NCI-H2227 treated with DMSO at 0.1 percent for 48 hours (cell line): ENCODE data around the gene ABHD15.
"Not testable (repeated sequence)": the region's sequence is repeated elsewhere in the genome, so short reads cannot be mapped to it uniquely, and the experiment has no call there.

ENCODE experiments used
- DNase-seq: peaks from one replicate; lab custom pipeline; 2025; lab: John Stamatoyannopoulos, UW

The ABHD15 gene

GRCh38 chr17:29568331-29569244 is 1.8 kb upstream of the ABHD15 start, which contains the start of gene TP53I13:
TP53I13 (plus strand) TSS chr17:29568701; CDS start chr17:29568759, 58 bp downstream.
- DNase-seq, result peak; percentile 74

- DNase-seq, result peak; percentile 31
Measured at GRCh38 chr17:29567554-29568330, 905 bp upstream of the ABHD15 start.

DNA sequence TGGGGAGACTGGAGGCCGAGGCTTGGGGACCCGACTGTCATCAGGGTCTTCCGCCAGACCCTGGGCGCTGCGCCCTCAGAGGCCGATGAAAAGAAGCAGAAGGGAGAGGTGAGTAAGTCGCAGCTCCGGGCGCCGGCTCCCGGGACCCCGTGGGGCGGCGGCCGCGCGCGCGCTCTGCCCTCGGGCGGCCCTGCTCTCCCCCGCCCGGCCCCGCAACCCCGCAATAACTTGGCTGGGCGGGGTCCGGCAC is 392 bp upstream of the ABHD15 start:
- no peak for DNase-seq

GRCh38 chr17:29565643-29566472 is 979 bp downstream of the ABHD15 start:
- peak; percentile 26 for DNase-seq

DNA sequence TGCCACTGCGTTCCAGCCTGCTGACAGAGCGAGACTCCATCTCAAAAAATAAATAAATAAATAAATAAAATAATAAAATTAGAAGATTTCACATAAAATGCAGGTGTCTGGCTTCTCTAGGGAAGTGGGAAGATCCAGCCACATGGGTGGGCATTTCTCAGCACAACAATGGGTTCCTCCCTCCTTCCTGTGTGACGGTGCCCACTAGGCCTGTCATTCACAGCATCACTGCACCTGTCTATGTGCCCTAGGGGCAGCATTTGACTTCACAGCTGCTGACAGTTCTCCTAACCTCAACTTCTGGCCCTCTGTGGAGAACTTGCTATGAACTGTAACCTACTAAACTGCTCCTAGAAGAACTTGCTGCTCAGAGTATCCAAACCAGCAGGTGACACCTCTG is 3.0 kb downstream of the ABHD15 start:
- no peak for DNase-seq

DNA sequence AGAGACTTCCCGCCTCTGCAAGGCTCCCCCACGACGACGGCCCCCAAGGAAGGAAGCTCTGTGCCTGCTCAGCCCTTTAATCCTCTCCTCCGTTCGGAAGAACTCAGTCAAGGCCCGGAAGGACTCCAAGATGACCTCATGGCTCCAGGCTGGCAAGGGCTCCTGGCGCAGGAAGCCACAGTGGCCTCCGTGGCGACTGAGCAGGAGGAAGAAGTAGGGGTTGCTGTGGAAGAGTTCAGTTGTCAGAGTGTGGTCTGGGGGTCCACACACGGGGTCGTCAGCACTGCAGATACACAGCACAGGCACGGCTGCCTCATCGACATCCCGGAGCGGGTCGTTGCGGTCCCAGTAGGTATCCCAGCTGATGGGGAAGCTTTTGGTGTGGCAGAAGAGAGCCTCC is 4.2 kb downstream of the ABHD15 start:
- DNase-seq, result no peak

DNA sequence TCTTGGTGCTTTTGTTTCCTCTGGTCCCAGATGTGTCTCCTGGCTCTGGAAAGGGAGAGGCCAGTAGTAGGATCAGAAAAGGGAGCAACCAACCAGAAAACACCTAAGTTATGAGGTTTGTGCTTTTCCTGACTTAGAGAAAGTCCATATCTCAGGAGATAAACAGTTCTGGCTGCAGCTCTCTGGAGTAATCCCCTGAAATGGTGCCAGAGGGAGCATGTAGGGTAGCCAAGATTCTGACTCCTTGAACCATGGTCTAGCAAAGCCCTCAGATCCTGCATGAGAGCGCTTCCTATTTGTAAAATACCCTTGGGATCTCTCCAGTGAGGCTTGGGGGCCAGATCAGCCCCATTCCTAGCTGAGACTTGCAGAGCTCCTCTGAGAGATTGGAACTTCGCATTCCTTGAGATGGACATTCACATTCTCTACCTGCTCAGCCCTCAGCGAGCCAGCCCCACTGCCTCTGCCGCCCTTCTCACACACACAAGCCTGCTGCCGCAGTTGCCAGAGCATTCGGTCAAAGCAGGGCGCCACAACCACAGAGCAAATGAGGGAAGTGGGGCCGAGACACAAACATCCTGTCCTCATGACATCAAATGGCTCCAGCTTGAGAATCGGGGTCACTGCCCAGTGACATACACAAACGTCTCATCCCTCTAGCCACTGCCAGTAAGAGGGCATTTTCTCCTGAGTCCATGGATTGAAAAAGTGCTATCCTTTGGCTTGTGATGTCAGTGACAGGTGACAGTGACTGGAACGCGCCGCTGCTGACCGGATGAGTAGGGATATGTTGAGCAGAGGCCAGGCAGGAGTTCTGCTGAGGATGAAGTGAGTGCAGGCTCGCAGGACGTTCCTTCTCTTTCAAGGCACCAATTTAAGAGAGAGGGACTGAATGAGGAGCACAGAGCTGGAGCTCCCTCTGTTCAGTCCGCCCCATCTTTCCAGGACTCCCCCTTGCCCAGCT is 5.0 kb downstream of the ABHD15 start:
- DNase-seq, result no peak

GRCh38 chr17:29560316-29560715 is 6.5 kb downstream of the ABHD15 start:
- no peak for DNase-seq

- DNase-seq, result no peak
Measured at GRCh38 chr17:29559640-29560039, 7.2 kb downstream of the ABHD15 start.

DNA sequence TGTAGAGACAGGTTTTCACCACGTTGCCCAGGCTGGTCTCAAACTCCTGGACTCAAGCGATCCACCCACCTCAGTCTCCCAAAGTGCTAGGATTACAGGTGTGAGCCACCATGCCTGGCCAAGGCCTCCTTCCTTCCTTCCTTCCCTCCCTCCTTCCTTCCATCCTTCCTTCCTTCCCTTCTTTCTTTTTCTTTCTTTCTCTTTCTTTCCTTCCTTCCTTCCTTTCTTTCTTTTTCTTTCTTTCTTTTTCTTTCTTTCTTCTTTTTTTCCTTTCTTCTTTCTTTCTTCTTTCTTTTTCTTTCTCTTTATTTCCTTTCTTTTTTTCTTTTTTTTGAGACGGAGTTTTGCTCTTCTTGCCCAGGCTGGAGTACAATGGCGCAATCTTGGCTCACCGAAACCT is 8.7 kb downstream of the ABHD15 start:
- DNase-seq, result not testable (repeated sequence)

- no peak for DNase-seq
Measured at GRCh38 chr17:29557739-29558116, 9.1 kb downstream of the ABHD15 start.

- no peak for DNase-seq
Measured at GRCh38 chr17:29557085-29557738, 9.6 kb downstream of the ABHD15 start.

DNA sequence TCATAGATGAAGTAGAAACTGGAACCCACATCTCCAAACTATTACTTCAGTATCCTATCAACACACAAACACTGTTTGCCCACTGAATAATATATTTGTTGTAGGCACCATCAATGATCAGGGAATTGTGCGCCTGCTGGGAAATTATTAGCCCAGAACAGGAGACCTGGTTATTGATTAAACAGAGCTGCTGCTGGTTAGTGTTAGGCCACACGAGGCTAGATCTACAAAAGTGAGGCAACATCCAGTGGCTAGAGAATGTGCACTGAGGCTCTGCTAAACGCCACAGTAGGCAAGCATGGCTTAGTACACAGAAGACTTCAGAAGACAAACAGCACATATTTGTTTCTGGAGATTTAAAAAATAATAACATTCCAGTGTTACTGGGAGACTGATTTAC is 11.0 kb downstream of the ABHD15 start:
- DNase-seq, result no peak

DNA sequence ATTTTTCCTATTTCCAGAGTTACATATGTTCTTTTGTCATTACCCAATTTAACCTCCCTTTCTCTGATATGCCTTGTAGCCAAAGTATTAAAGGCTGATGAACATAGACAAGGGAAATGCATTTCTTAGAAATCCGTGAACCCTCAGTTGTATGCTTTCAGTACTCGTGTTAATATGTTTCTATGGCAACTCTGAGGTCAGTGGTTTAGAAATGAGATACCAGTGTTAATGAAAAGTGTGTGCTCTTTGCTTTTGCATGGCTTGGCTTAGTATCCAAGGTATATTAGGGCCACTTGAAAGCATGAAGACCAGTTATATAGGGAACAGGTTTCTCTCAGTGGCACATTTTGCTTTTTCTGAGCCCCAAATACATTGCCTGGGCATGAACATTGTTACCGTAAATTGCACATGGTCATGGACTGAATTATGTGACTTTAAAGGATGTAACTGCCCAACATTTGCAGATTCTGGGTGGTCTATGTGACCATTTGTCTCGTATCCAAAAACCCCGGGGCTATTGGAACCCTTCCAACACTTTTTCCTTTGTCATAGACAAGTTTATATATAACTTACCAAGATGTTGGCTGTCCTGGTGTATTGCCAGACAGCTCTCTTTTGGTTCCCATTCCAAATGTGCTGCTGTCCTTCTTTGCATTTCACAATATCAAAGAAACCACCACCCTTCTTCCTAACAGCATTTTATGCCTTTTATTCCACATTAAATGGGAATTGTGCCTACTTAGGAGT is 17.5 kb downstream of the ABHD15 start:
- no peak for DNase-seq

GRCh38 chr17:29546830-29547229 is 20.0 kb downstream of the ABHD15 start:
- DNase-seq, result no peak

DNA sequence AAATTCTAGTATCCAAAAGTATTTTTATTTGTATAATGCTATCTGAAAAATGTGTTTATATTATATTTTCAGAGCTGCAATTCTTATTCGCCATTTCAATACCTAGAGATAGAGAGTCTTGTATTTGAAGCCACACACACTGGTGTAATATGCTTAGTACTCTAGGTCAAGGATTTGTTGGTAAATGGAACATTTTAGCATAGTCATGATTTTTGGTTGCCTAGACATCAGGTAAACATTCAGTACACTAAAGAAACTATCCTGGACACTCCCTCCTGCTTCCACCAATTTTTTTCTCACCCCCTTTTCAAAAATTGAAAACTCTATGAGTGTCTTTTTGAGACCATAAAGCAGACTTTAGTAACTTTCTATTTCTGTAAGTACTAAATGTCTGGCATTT is 20.8 kb downstream of the ABHD15 start:
- no peak for DNase-seq

DNA sequence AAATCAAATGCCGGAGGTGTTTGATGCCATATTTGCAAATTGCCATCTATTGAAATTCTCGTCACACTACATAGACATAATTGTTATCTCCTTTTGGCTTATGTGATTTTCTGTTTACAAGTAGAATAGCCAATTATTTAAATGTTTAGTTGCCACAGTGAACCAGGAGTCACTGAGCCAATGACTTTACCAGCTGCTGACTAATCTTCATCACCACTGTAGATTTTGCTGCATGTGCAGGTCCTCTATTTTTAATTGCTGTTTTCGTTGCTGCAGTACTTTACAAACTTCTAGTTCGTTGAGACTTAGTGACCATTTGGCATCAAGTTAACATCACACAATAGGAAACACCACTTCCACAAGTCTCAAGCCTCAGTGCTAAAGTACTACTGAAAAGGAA is 22.8 kb downstream of the ABHD15 start:
- no peak for DNase-seq

DNA sequence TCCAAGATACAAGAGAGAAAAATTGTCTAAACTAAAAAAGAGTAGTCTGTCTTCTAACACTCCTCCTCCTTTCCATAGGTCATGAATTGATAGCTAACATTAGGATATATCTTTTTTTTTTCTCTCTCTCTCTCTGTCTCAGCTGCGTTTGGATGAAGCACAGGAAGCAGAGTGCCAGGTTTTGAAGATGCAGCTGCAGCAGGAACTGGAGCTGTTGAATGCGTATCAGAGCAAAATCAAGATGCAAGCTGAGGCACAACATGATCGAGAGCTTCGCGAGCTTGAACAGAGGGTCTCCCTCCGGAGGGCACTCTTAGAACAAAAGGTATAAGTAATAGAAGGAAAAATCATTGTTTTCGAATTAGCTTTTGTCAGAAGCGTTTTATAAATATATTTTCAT is 32.9 kb downstream of the ABHD15 start:
- no peak for DNase-seq

DNA sequence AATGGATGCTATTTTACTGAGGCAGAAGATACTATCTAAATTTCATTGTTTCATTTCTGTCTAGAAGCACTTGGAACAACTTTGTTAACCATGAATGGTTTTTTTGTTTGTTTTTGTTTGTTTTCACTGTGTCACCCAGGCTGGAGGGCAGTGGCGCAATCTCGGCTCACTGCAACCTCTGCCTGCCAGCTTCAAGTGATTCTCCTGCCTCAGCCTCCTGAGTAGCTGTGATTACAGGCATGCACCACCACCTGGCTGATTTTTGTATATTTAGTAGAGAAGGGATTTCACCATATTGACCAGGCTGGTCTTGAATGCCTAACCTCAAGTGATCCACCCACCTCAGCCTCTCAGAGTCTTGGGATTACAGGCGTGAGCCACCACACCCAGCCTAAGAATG is 40.5 kb downstream of the ABHD15 start:
- no peak for DNase-seq

GRCh38 chr17:29524692-29525091 is 42.1 kb downstream of the ABHD15 start:
- no peak for DNase-seq
